Osteocyte (in vitro differentiated cells): ENCODE results near the gene TEX19. TPM values are rescaled to one million over a fixed set of nuclear protein-coding genes. Genes with fewer than 3 reads are reported as not detected.
A peak's percentile ranks its signal among the peaks of the same experiment; 100 is the strongest.

Experiments
- DNase-seq: peaks from one replicate; pipeline ENCODE4 v3.0.0; 2021; ENCODE audit warnings: mixed read lengths; ENCODE audit not compliant: unreplicated experiment; ENCODE audit errors: extremely low spot score
- H3K27ac Mint-ChIP-seq: one replicate; pipeline ENCODE4 v1.8.0; 2021; ENCODE audit warnings: mild to moderate bottlenecking, mixed read lengths; ENCODE audit not compliant: unreplicated experiment
- H3K27me3 Mint-ChIP-seq: one replicate; pipeline ENCODE4 v1.8.0; 2021; ENCODE audit warnings: mixed read lengths; ENCODE audit not compliant: unreplicated experiment
- H3K36me3 Mint-ChIP-seq: one replicate; pipeline ENCODE4 v1.8.0; 2021; ENCODE audit warnings: mixed read lengths; ENCODE audit not compliant: unreplicated experiment
- H3K4me1 Mint-ChIP-seq: one replicate; pipeline ENCODE4 v1.8.0; 2021; ENCODE audit warnings: mixed read lengths; ENCODE audit not compliant: unreplicated experiment
- H3K4me3 Mint-ChIP-seq: one replicate; pipeline ENCODE4 v1.8.0; 2021; ENCODE audit warnings: mild to moderate bottlenecking, moderate library complexity, mixed read lengths; ENCODE audit not compliant: unreplicated experiment
- H3K9me3 Mint-ChIP-seq: one replicate; pipeline ENCODE4 v1.8.0; 2021; ENCODE audit warnings: mixed read lengths; ENCODE audit not compliant: unreplicated experiment
- CTCF ChIP-seq: fragments of 200-600 bp; sonication (generic); IDR thresholded peaks from 2 replicates; pipeline ENCODE4 v1.5.0; 2021; ENCODE audit warnings: antibody characterized with exemption, mild to moderate bottlenecking, moderate library complexity
- total RNA-seq: library from RNA; stranded (reverse); gene quantifications from 2 replicates; pipeline ENCODE4 v1.2.1, GENCODE V29; 2021

The TEX19 gene
- total RNA-seq, 1 donor from 2014 or later = not detected

DNA sequence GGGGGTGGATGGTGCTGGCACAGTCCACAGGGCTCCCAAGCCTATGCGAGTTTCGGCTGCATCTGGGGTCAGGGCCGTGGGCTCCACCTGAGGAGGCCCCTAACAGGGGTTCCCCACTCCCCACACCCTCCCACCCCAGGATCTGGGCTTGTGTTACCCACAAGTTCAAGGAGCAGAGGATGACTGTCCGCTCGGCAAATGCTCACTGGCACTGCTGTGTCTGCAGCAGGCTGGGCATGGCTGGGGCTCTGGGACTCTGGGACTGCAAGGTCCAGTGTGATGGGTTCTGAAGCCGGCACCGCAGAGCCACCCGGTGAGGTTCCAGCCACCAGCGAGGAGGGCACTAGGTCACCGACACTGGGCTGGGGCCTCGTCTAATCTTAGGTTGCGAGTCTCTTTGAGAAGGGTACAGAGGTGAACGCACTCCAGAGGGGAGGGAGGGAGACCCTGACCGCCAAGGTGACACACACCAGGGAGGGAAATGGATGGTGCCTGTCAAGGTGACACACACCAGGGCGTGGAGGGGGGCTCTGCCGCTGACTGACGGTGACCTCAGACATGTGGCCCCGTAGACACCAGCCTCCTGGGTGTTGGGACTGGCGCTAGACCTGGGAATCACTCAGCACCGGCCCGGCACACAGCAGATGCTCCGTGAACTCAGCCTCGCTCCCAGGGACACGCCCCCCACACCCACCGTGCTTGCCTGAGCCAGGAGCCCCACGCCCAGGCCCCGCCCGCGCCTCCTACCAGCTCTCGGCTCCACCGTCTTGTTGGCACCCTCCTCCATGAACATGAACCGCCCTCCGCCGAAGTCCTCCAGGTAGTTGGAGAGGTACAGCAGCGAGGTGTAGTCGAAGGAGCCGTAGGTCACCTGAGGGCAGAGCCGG lies 38.6 kb downstream of the TEX19 start:
- H3K27me3 Mint-ChIP-seq = no peaks in the 10 kb centered on the region
- H3K4me3 Mint-ChIP-seq = peak overlapping the region; percentile 18

GRCh38 chr17:82399041-82399441 lies 40.0 kb downstream of the TEX19 start:
- H3K4me1 Mint-ChIP-seq = peaks cover 42% of the 10 kb centered on the region
- H3K4me3 Mint-ChIP-seq = no peak overlapping the region
- DNase-seq = no peak
- no peaks in the 10 kb centered on the region for H3K27me3 Mint-ChIP-seq
- H3K27ac Mint-ChIP-seq = peak overlapping the region; percentile 73
- H3K9me3 Mint-ChIP-seq = no peaks in the 10 kb centered on the region
- no peak for TF ChIP-seq CTCF
- H3K36me3 Mint-ChIP-seq = peaks cover 10% of the 10 kb centered on the region

More for the DNA sequence above, 38.6 kb downstream of the TEX19 start:
- H3K4me1 Mint-ChIP-seq = peaks cover 42% of the 10 kb centered on the region
- peaks cover 13% of the 10 kb centered on the region for H3K36me3 Mint-ChIP-seq
- H3K27ac Mint-ChIP-seq = no peak overlapping the region
- no peak for DNase-seq
- no peaks in the 10 kb centered on the region for H3K9me3 Mint-ChIP-seq
- TF ChIP-seq CTCF = no peak

DNA sequence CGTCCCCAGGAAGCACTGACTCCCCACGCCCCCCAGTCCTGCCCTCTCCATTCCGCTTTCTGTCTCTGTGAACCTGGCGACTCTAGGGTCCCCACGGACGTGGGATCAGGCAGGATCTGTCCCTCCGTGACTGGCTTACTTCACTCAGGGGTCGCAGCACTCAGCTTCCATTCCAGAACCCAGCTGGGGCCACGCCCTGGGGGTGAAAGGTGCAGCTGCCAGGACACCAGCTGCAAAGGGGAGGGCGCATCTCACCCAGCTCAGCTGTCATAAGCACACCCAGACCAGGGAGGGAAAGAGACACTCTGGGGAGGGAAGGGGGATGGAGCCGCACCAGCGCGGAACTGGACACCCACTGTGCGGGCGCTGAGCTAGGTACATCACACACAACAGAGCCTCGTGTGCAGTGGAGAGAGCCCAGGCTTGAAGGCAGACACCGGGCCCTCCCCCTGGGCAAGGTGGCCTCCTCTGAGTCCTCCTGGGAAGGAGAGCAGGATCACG lies 40.6 kb downstream of the TEX19 start:
- no peak for TF ChIP-seq CTCF
- no peaks in the 10 kb centered on the region for H3K9me3 Mint-ChIP-seq
- peaks cover 42% of the 10 kb centered on the region for H3K4me1 Mint-ChIP-seq
- no peak overlapping the region for H3K4me3 Mint-ChIP-seq
- H3K27ac Mint-ChIP-seq = peak overlapping the region; percentile 73
- H3K27me3 Mint-ChIP-seq = no peaks in the 10 kb centered on the region
- DNase-seq = no peak
- peaks cover 10% of the 10 kb centered on the region for H3K36me3 Mint-ChIP-seq

DNA sequence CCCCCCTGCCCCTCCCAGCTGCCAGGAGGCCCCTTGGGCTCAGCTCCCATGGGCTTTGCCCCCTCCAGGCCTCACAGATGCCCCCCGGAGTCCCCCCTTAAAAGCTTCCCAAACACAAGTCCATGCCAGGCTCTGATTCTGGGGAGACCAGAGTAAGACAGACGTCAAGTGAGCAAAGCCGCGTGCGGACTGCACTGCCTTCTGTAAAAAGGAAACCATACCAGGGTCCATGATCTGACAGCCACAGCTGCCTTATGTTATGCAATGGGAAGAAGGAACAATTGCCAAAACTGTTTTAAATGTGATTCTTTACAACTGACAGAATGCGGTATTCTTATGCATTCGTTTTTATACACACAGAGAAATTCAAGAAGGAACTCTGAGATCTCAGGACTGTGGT lies 41.2 kb downstream of the TEX19 start:
- Mint-ChIP-seq H3K36me3 (peaks cover 10% of the 10 kb centered on the region), H3K27ac (no peak overlapping the region), H3K4me1 (peaks cover 42% of the 10 kb centered on the region), H3K9me3 (no peaks in the 10 kb centered on the region), H3K27me3 (no peaks in the 10 kb centered on the region), H3K4me3 (no peak overlapping the region)
- no peak for TF ChIP-seq CTCF
- no peak for DNase-seq

- DNase-seq = no peak
- H3K27me3 Mint-ChIP-seq = no peaks in the 10 kb centered on the region
- no peaks in the 10 kb centered on the region for H3K9me3 Mint-ChIP-seq
- H3K27ac Mint-ChIP-seq = no peak overlapping the region
- TF ChIP-seq CTCF = no peak
- H3K4me1 Mint-ChIP-seq = peaks cover 40% of the 10 kb centered on the region
- peaks cover 10% of the 10 kb centered on the region for H3K36me3 Mint-ChIP-seq
- H3K4me3 Mint-ChIP-seq = no peak overlapping the region
Observed at GRCh38 chr17:82400830-82401229, 41.8 kb downstream of the TEX19 start.
